PFSK-1 (cell line): ENCODE measurements around the gene EMILIN2.

ENCODE experiments used
- FOXP2 ChIP-seq: optimal IDR thresholded peaks from 2 replicates; pipeline ENCODE3; 2011; ENCODE audit warnings: borderline replicate concordance, control low read depth, inconsistent platforms; ENCODE audit not compliant: insufficient read depth; ENCODE audit errors: extremely low read length, extremely low read depth
- POLR2AphosphoS5 ChIP-seq: IDR thresholded peaks from 2 replicates; pipeline ENCODE4 v1.6.1; 2012; ENCODE audit warnings: low read depth, mild to moderate bottlenecking, control low read depth, low read length, moderate library complexity
- SIN3A ChIP-seq: IDR thresholded peaks from 2 replicates; pipeline ENCODE4 v1.6.1; 2012; ENCODE audit warnings: mild to moderate bottlenecking, low read length, moderate library complexity, borderline replicate concordance; ENCODE audit not compliant: insufficient read depth
- TAF1 ChIP-seq: IDR thresholded peaks from 2 replicates; pipeline ENCODE4 v1.6.1; 2012; ENCODE audit warnings: low read length, control low read depth, borderline replicate concordance; ENCODE audit not compliant: insufficient read depth
- TF ChIP-seq, protein P1 (sequence below), 2 experiments: IDR thresholded peaks; 2 replicates each; pipeline versions ENCODE4 v1.6.1 to v1.8.0; 2011 to 2012; ENCODE audit warnings: low read depth in 2 of 2, low read length in 2 of 2, control low read depth in 1 of 2, inconsistent platforms in 1 of 2, mild to moderate bottlenecking in 1 of 2, moderate library complexity in 1 of 2; ENCODE audit not compliant: insufficient read depth in 1 of 2

Gene EMILIN2

DNA sequence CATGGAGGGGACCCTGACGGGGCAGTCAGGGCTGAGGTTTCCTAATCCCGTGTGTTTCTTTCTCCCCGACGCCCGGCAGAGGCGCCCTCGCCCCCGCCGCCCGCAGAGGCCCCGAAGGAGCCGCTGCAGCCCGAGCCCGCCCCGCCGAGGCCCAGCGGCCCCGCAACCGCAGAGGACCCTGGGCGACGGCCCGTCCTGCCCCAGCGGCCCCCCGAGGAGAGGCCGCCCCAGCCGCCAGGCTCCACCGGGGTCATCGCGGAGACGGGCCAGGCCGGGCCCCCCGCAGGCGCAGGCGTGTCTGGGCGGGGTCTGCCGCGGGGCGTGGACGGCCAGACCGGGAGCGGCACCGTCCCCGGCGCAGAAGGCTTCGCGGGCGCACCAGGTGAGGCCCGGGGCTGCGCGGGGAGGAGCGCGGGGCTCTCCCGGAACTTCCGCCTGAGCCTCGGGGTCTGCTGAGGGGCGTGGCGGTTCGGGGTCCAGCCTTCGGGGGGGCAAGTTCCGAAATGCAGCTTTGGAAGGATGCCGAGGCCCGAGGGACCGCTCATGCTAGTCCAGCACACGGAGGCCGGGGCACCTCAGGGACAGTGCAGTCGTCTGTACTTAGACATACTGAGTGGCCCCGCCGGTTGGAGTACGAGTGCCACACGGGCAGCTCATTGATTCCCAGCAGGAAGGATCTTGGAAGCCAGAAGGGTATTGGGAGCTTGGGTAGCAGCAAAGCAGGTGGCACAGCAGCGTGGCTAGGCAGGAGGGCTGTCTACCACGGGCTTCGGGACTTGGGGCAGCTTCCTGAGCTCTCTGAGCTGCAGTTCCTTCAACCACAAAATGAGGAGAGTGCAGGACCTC is 60.1 kb downstream of the EMILIN2 start:
- TF ChIP-seq, protein P1, sequence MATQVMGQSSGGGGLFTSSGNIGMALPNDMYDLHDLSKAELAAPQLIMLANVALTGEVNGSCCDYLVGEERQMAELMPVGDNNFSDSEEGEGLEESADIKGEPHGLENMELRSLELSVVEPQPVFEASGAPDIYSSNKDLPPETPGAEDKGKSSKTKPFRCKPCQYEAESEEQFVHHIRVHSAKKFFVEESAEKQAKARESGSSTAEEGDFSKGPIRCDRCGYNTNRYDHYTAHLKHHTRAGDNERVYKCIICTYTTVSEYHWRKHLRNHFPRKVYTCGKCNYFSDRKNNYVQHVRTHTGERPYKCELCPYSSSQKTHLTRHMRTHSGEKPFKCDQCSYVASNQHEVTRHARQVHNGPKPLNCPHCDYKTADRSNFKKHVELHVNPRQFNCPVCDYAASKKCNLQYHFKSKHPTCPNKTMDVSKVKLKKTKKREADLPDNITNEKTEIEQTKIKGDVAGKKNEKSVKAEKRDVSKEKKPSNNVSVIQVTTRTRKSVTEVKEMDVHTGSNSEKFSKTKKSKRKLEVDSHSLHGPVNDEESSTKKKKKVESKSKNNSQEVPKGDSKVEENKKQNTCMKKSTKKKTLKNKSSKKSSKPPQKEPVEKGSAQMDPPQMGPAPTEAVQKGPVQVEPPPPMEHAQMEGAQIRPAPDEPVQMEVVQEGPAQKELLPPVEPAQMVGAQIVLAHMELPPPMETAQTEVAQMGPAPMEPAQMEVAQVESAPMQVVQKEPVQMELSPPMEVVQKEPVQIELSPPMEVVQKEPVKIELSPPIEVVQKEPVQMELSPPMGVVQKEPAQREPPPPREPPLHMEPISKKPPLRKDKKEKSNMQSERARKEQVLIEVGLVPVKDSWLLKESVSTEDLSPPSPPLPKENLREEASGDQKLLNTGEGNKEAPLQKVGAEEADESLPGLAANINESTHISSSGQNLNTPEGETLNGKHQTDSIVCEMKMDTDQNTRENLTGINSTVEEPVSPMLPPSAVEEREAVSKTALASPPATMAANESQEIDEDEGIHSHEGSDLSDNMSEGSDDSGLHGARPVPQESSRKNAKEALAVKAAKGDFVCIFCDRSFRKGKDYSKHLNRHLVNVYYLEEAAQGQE (IDR thresholded peaks at IDR 0.05; ENCODE audit: insufficient read depth in 1 of 2, low read depth in 2 of 2, low read length in 2 of 2) = no peak
- TF ChIP-seq FOXP2 = no peak
- no peak for TF ChIP-seq TAF1
- TF ChIP-seq SIN3A = no peak
- TF ChIP-seq POLR2AphosphoS5 = no peak

DNA sequence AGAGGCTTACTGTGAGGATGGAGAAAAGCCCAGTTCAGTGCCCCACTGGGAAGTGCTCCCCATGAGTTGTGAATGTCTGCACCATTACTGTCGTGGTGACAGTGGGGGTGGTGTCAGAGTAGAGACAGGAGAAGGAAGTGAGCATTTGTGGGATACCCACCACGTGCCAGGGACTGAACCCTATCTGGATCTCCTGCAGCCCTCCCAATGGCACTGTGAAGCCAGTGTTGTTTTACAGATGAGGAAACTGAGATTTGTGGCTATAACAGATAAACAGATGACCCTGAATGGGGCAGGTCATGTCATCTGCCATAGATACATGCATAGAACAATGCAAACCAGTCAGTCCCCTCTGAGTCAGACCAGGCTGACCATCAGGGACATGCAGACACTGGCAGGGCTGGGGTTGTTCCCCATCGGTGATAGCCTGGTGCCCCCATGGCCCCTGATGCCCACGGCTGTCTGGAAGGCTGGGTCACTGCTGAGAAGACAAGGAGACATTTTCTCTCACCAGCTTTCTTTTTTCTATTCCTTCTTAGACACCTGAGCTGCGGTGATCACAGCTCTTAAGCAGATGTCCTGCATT is 60.8 kb downstream of the EMILIN2 start:
- TF ChIP-seq TAF1 = no peak

DNA sequence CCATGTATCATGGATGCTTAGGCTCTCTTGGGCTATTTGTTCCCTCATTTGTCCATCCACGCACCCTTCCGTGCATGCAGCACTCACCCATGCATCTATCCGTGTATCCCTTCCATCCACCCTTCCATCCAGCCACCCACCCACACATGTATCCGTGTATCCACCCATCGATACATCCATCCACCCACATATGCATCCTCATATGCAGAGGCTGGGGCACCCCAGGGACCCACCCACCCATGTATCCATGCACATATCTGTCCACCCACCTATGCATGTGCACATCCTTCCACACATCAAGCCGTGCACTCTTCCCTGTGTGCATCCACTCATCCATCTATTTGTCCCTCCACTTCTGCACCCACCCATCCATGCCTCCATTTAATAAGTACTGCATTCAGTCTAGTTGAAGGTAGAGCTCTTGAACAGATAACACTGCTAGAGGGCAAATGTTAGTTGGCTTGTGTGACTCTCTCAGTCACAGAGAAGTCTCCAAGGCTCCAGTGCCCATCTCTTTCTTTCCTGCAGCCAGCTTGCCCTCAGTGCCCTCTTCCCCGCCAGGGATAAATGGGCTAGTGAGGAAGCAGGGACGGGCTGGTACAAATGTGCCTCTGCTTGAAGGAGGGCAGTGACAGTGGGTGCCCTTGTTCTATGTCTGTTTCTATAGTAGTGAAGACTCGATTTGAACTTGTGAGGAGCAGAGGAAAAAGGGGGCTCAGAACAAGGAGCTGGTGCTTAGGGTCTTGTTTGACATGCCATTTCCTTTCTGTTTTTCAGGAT is 61.5 kb downstream of the EMILIN2 start:
- TF ChIP-seq FOXP2 = no peak
- TF ChIP-seq, protein P1 (IDR thresholded peaks at IDR 0.05; ENCODE audit: insufficient read depth in 1 of 2, low read depth in 2 of 2, low read length in 2 of 2) = no peak
- no peak for TF ChIP-seq POLR2AphosphoS5
- no peak for TF ChIP-seq TAF1
- TF ChIP-seq SIN3A = no peak

DNA sequence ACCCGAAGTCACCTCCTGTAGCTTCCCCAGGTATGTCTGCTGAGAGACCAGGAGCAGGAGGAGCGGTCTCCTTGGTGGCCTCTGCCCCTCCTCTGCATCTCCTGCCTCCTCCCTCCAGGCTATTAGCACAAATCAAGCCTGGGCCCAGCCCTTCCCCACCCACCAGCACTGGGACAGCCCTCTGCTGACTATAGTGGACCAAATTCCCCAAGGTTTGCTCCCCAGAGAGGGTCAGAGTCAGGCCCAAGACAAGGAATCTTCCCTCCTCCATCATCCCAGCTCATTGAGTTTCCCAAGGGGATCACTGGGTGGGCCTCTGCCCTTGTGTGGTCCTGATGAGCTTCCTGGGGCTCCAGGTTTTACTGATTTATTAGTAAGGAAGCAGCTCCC is 62.1 kb downstream of the EMILIN2 start:
- TF ChIP-seq FOXP2 (no peak), TAF1 (no peak), POLR2AphosphoS5 (no peak), SIN3A (no peak)
- TF ChIP-seq, protein P1 (IDR thresholded peaks at IDR 0.05; ENCODE audit: insufficient read depth in 1 of 2, low read depth in 2 of 2, low read length in 2 of 2) = no peak

DNA sequence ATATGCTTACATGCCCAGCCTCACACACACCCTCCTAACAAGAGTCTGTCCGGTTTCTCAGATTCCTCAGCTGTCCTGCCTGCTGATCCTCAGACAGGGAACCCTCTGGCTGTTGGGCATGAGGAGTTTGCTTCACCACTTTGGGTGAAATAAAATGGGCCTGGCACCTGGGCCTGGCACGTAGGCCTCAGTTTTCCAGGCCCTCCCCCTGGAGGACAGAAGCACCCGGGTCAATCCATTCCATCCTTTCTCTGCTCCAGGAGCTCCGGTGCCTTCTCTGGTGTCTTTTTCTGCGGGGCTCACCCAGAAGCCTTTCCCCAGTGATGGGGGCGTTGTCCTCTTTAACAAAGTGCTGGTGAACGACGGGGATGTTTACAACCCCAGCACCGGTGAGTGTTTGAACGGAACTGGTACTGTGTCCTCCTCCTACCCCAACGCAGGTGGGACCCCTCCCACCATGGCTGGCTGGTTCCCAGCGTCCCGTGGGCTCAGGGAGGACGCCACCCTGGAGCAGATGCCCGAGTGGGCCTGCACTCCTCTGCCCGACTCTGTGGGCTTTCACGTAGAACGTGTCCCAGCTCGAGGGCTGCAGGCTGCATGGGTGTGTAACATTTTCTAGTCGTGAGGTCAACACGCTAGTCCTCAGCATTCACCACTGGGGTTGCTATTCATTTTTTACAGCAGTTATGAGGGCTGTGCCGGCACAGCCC is 62.8 kb downstream of the EMILIN2 start:
- no peak for TF ChIP-seq TAF1
- TF ChIP-seq, protein P1 (IDR thresholded peaks at IDR 0.05; ENCODE audit: insufficient read depth in 1 of 2, low read depth in 2 of 2, low read length in 2 of 2) = no peak
- no peak for TF ChIP-seq SIN3A
- TF ChIP-seq POLR2AphosphoS5 = no peak
- TF ChIP-seq FOXP2 = no peak
